DND-41 (cell line): Measurements from ENCODE around the gene GPR15LG.

Experiments
- ATAC-seq: fragments of 200-7000 bp; cut with Tn5 transposase; 3 replicates; pipeline ENCODE4 v1.9.1; 2021; ENCODE audit warnings: low read depth; ENCODE audit not compliant: insufficient read depth
- DNase-seq: peaks from one replicate; pipeline ENCODE4 v3.0.0-alpha.2; 2020
- H2AFZ ChIP-seq: 2 replicates; pipeline ENCODE4 v1.6.0; 2012; ENCODE audit warnings: low read depth, low read length
- H3K27ac ChIP-seq: 2 replicates; pipeline ENCODE4 v1.5.1; 2012; ENCODE audit warnings: low read length, inconsistent platforms
- H3K27me3 ChIP-seq: fragments of 200-600 bp; sonication (generic); 2 replicates; pipeline ENCODE4 v1.6.0; 2012; ENCODE audit warnings: low read length, mild to moderate bottlenecking, inconsistent platforms; ENCODE audit not compliant: insufficient read depth, poor library complexity
- H3K36me3 ChIP-seq: 2 replicates; pipeline ENCODE4 v1.5.1; 2012; ENCODE audit warnings: low read length, inconsistent platforms; ENCODE audit not compliant: insufficient read depth
- H3K4me1 ChIP-seq: 2 replicates; pipeline ENCODE4 v1.5.1; 2012; ENCODE audit warnings: mild to moderate bottlenecking, low read length; ENCODE audit not compliant: insufficient read depth
- H3K4me2 ChIP-seq: 2 replicates; pipeline ENCODE4 v1.6.0; 2012; ENCODE audit warnings: mild to moderate bottlenecking, moderate library complexity, low read length, inconsistent platforms; ENCODE audit not compliant: insufficient read depth
- H3K4me3 ChIP-seq, 2 experiments: fragments of 200-600 bp in 1 of 2; shearing (Covaris generic) in 1 of 2; 2 replicates each; pipeline ENCODE4 v1.5.1; 2012 to 2016; ENCODE audit warnings: inconsistent platforms in 2 of 2, low read length in 2 of 2, mild to moderate bottlenecking in 2 of 2, low read depth in 1 of 2, moderate library complexity in 1 of 2
- H3K79me2 ChIP-seq: 2 replicates; pipeline ENCODE4 v1.6.0; 2012; ENCODE audit warnings: low read length, inconsistent platforms; ENCODE audit not compliant: insufficient read depth
- H3K9ac ChIP-seq: 2 replicates; pipeline ENCODE4 v1.6.0; 2012; ENCODE audit warnings: low read depth, mild to moderate bottlenecking, inconsistent platforms, low read length, moderate library complexity
- H3K9me3 ChIP-seq: 2 replicates; pipeline ENCODE4 v1.5.1; 2012; ENCODE audit warnings: low read length, moderate library complexity, mild to moderate bottlenecking, inconsistent platforms; ENCODE audit not compliant: insufficient read depth, severe bottlenecking
- H4K20me1 ChIP-seq: 2 replicates; pipeline ENCODE4 v1.6.0; 2012; ENCODE audit warnings: low read length; ENCODE audit not compliant: insufficient read depth
- EZH2 ChIP-seq: IDR thresholded peaks from 3 replicates; pipeline ENCODE4 v1.6.1; 2012; ENCODE audit warnings: borderline replicate concordance, low read depth, mild to moderate bottlenecking, moderate library complexity, low read length, inconsistent platforms; ENCODE audit not compliant: severe bottlenecking
- TF ChIP-seq, protein P1 (sequence below): IDR thresholded peaks from 2 replicates; pipeline ENCODE4 v1.5.1; 2012; ENCODE audit warnings: borderline replicate concordance, low read length, moderate library complexity, mild to moderate bottlenecking; ENCODE audit not compliant: poor library complexity, severe bottlenecking; ENCODE audit errors: extremely low read depth

The GPR15LG gene

GRCh38 chr10:84201682-84202081 is 28.1 kb downstream of the GPR15LG start:
- Histone ChIP-seq H3K9ac (no peak overlapping the region), H3K36me3 (no peaks in the 10 kb centered on the region), H3K9me3 (no peaks in the 10 kb centered on the region), H3K27ac (no peak overlapping the region), H3K4me2 (no peak overlapping the region), H4K20me1 (no peaks in the 10 kb centered on the region; the same call in 1 of the 2 replicates), H3K4me3 (no peak overlapping the region), H3K4me1 (no peaks in the 10 kb centered on the region), H3K79me2 (no peaks in the 10 kb centered on the region), H2AFZ (no peak overlapping the region), H3K27me3 (peaks cover 2% of the 10 kb centered on the region)
- no peak for DNase-seq
- TF ChIP-seq, protein P1, sequence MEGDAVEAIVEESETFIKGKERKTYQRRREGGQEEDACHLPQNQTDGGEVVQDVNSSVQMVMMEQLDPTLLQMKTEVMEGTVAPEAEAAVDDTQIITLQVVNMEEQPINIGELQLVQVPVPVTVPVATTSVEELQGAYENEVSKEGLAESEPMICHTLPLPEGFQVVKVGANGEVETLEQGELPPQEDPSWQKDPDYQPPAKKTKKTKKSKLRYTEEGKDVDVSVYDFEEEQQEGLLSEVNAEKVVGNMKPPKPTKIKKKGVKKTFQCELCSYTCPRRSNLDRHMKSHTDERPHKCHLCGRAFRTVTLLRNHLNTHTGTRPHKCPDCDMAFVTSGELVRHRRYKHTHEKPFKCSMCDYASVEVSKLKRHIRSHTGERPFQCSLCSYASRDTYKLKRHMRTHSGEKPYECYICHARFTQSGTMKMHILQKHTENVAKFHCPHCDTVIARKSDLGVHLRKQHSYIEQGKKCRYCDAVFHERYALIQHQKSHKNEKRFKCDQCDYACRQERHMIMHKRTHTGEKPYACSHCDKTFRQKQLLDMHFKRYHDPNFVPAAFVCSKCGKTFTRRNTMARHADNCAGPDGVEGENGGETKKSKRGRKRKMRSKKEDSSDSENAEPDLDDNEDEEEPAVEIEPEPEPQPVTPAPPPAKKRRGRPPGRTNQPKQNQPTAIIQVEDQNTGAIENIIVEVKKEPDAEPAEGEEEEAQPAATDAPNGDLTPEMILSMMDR, result no peak
- no peak for TF ChIP-seq EZH2
- ATAC-seq, result no peak

GRCh38 chr10:84202349-84202748 is 28.7 kb downstream of the GPR15LG start:
- DNase-seq (no peak), ATAC-seq (no peak)
- Histone ChIP-seq H3K4me1 (no peaks in the 10 kb centered on the region), H3K9ac (no peak overlapping the region), H3K27ac (no peak overlapping the region), H3K27me3 (peaks cover 3% of the 10 kb centered on the region), H3K4me2 (no peak overlapping the region), H3K9me3 (no peaks in the 10 kb centered on the region), H3K4me3 (no peak overlapping the region), H3K79me2 (no peaks in the 10 kb centered on the region), H3K36me3 (no peaks in the 10 kb centered on the region), H2AFZ (no peak overlapping the region), H4K20me1 (no peaks in the 10 kb centered on the region)
- no peak for TF ChIP-seq EZH2
- TF ChIP-seq, protein P1, result no peak

DNA sequence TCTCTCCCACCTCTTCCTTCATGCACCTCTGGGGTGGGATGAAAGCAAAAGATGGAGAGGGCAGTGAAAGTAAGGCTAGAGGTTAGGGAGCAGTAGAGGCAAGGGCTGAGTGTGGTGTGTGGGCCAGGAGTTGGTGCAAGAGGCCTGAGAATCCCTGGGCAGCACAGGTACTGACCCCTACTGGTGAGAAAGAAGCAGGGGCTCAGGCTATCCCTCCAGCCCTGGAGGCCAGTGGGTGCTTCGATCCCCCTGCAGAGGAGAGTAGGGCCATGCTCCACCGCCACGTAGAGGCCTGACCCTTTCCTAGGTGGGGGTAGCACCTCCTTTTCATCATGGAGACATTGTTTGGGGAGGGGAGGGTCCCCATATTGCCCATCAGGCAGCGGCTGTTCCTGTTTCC is 30.5 kb downstream of the GPR15LG start:
- no peaks in the 10 kb centered on the region for H3K9me3 ChIP-seq
- H3K4me1 ChIP-seq, result no peaks in the 10 kb centered on the region
- H3K36me3 ChIP-seq, result no peaks in the 10 kb centered on the region
- no peaks in the 10 kb centered on the region for H3K79me2 ChIP-seq
- no peak overlapping the region for H3K9ac ChIP-seq
- H3K4me2 ChIP-seq, result no peak overlapping the region
- H3K4me3 ChIP-seq, result no peak overlapping the region
- no peaks in the 10 kb centered on the region for H4K20me1 ChIP-seq
- H3K27me3 ChIP-seq, result peaks cover 3% of the 10 kb centered on the region
- TF ChIP-seq, protein P1, result peak; percentile 45
- no peak for TF ChIP-seq EZH2
- no peak overlapping the region for H3K27ac ChIP-seq
- H2AFZ ChIP-seq, result no peak overlapping the region
- ATAC-seq, result no peak
- no peak for DNase-seq

GRCh38 chr10:84204610-84205009 is 31.0 kb downstream of the GPR15LG start:
- Histone ChIP-seq H3K27ac (no peak overlapping the region), H4K20me1 (no peaks in the 10 kb centered on the region), H2AFZ (no peak overlapping the region), H3K4me3 (no peak overlapping the region), H3K9me3 (no peaks in the 10 kb centered on the region), H3K4me1 (no peaks in the 10 kb centered on the region), H3K27me3 (peaks cover 3% of the 10 kb centered on the region), H3K36me3 (no peaks in the 10 kb centered on the region), H3K9ac (no peak overlapping the region), H3K4me2 (no peak overlapping the region), H3K79me2 (no peaks in the 10 kb centered on the region)
- no peak for DNase-seq
- ATAC-seq, result no peak
- no peak for TF ChIP-seq EZH2
- TF ChIP-seq, protein P1, result no peak
